COR-L47 (cell line): Measurements from ENCODE around the gene CIRBP.

ENCODE experiments used
- DNase-seq: peaks from one replicate; lab custom pipeline; 2025; lab: John Stamatoyannopoulos, UW

Gene CIRBP

DNA sequence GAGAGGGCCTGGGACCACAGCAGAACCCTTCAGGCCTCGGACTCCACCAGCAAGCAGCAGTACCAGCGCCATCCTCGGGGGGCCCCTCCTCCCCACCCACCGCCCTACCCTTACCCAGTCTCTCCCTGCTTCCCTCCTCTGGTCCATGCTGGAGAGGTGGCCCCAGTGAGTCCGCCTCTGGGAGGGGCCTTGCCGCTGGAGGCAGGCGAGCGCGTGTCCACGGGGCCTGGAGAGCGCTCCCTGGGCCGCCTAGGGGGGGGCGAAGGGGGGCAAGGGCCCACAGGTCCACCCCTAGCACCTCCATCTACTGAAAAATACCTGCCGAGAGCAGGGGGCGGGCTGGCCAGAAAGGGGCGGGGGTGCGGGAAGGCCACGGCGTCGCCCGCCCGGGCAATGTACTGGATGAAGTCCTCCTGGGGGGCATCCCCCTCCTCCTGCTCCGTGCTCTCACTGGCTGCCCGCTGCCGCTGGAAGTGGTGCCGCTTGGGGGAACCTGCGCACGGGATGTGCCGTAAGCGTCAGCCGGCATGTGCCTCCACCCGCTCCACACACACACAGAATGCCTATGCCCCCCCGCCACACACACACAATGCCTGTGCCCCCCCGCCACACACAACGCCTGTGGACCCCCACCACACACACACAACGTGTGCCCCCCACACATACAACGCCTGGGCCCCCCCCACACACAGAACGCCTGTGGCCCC, 38.2 kb upstream of the CIRBP start:
- no peak for DNase-seq

DNA sequence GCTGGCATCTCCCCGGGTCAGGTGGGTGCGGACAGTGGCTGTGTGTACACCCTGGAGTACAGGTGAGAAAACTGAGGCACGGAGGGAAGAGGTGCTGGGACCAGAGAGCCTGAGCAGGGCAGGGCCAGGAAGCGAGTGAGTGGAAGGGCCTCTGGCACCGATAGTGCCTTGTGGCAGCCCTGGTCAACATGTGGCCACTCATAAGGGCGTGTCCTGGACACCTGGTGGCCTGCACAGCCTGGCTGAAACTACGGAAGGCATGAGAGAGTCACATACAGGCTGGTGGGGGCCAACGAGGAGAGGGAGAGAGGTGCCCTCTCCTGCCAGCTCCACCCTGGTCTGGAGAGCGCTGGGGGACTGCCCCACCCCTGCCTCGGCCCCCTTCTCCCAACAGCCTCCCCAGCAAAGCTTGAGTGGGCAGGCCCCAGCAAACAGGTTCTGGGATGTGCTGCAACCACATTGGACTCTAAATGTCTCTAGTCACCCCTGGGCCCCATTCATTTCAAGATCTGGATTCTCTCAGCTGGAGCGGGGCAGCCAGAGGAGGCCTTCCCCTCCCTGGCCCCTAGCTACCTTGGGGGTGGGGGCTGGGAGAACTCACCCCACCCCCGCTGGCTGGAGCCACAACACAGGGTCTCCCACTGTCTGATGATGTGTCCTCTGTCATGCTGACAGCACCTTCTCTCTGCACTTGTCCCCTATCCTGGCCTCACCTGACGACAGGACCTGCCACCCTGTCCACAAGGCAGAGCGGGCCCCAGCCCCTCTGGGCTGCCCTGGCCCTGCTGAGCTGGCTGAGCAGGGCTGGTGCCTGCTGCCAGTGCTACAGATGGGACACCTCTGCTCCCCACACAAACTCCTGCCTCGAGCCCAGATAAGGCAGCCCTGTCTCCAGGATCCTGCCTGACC, 37.1 kb upstream of the CIRBP start:
- no peak for DNase-seq

DNA sequence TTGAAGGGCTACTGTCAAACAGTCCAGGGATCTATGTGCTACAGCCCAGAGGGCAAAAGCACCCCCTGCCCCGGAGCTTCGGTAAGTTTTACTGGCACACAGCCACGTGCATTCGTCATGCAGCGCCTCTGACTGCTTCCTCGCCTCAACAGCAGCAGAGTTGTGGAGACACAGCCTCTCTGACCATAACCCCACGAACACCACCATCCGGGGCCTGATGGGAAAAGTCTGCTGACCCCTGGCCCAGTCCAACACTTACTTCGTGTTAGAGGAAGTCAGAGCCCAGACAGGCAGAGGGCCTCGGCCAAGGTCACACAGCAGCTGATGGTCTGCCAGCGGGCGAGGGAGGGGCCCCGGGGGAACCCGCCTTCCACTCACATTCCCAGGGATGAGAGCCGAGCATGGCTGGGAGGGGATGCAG, 36.5 kb upstream of the CIRBP start:
- DNase-seq: no peak

DNA sequence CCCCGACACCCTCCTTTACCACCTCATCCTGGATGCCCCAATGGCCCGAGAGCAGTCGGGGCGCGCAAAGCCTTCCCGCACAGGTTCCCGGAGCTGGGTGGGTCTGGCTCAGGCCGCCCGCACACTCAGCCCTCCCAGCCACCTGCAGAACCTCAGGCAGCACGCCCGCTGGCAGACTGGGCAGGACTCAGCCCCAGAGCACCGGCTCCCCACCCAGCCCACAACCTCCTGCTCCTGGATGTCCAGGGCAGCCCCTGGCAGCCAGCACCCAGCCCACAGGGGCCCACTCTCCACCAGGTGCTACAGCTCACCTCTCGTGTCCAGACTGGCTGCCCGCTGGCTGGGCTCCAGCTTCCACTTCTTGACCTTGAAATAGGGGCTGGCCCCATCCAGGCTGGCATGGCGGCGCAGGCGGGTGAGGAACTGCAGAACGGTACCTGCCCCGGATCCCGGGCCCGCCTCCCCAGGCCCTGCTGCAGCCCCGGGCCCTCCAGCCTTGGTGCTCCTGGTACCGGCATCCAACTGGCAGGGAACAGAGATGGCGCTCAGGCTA, 35.9 kb upstream of the CIRBP start:
- DNase-seq: no peak

DNA sequence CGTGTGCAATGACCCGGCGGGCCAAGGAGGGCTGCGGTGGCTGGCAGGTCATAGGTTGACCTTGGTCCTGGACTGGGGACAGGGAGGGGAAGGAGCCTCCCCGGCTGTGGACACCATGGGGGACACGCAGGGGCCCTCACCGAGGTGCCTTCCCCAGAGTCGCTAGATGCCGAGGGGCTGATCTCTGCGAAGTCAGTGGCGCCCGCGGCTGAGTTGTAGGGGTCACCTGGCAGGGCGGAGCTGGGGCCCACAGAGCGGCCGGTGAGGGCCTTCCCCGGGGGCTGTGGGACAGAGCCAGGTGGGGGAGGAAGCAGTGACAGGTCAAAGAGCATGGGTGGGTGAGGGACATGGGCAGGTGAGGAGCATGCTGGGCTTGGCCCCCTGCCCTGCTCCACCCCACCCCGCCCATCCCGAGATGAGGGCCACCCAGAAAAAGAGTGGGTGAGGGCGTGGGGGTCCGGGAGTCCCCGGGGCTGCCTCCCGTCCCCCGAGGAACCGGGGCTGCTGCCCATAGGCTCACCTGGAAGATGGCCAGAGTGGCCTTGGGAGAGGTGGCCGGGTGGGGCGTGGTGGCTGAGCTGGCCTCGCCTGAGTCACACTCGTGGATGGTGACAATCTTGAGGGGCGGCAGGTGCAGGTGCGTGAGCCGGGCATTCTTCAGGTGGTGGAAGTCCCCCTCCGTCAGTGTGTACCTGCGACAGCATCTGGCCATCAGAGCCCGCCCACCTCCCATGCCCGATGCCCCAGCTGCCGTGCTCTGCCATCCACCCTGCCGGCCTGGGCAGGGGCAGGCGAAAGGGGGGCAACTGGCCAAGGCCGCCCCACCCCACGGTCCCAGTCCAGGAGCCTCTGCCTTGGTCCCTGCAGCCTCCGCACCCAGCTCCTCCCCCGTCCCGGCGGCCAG, 34.8 kb upstream of the CIRBP start:
- no peak for DNase-seq

DNA sequence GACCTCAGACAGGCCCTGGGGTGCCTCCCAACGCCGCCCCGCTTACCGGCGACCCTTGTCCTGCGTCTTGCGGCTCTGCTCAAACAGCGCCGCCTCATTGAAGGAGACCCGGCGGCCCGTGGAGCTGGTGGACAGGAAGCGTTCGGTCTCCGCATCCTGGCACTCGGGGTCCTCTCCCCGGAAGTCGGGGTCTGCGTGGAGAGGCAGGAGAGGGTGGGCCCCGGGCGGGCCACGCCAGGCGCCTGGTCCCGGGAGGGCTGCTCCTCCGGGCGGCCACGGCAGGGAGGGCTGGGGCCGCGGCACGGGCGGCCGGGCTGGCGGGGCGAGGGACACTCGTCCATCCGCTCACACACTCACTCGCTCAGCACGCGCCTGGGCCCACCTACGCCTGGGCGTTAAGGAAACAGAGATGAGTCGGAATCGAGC, 34.2 kb upstream of the CIRBP start:
- no peak for DNase-seq

DNA sequence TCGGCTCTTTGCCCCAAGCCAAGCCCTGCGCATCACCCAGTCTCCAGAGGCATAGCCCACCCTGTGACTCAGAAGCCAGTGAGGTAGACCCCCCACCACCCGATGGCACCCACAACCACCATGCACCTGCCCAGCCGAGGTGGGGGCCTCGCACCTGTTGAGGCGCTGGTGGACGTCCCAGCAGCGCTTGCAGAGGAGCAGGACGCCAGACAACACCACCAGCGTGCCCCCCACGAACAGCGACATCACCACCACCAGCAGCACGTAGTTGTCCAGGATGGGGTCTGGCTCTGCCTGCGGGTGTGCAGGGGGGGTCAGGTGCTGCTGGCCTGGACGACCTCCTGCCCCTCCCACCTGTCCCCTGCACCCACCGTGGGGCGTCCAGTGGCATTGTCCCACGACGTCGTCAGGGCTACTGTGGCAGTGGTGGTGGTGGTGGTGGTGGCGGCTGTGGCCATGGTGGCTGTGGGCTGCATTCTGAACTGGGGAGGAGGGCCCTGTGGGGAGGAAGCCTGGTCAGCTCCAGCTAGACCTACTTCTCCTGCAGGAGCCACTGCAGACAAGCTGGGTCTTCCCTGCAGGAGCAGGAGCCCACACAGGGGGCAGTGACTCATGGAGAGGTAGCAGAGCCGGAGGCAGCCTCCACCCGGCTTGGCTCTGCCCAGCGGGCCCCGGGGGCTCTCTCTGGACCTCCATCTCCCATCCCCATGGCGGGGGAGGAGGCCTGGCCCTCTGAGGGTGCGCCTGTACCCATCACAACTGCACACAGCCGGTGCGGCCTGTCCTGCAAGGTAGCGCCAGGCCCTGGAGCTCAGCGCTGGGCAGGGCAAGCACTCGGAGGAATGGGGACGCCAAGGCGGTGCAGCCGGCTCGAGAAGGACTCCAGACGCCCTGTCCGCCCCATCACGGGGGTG, 33.2 kb upstream of the CIRBP start:
- DNase-seq: no peak

DNA sequence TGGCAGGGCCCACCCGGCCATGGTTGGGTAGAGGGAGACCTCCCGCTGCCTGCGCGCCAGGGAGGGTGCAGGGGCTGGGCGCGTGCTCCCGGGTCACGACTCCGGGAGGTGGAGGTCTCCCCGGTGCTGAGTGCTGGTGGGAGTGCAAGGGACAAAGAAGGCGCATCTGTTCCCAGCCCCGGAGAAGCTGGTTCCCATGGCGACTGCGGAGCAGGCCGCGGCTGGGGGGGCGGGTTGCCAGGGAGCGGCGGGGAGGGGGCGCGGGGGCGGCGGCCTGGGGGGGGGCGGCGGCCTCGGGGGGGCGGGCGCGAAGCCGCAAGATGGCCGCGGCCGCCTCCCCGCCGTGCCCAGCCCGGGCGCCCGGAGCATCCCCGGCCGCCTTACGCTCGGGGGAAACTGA, 32.6 kb upstream of the CIRBP start:
- DNase-seq: peak; percentile 48

DNA sequence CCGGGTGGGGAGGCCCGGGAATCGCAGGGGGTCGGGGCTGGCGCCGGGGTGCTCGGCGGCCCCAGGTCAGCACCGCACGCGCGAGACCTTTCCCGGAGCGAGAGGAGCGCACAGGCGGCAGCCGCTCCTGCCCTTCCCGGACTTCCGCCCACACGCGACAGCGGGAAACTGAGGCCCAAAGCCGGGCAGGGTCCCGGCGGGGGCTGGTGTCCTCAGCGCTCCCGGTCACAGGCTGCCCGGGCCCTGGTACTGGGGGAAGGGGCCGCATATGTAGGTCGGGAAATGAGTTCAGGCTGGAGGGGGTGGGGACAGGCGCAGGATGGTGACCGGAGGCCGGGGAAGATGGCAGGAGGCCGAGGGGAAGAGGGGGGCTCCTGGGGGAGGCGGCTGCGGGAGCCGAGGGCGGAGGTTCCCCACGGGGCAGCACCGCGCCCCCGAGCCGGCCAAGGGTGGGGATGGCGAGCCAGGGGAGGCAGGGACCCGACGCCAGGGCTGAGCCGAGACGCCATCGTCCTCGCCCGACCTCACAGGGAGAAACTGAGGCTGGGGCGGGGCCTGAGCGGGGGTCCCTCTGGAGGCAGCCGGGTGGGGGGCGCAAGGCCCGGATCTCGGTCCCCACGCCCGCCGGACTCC, 32.0 kb upstream of the CIRBP start:
- DNase-seq: no peak

DNA sequence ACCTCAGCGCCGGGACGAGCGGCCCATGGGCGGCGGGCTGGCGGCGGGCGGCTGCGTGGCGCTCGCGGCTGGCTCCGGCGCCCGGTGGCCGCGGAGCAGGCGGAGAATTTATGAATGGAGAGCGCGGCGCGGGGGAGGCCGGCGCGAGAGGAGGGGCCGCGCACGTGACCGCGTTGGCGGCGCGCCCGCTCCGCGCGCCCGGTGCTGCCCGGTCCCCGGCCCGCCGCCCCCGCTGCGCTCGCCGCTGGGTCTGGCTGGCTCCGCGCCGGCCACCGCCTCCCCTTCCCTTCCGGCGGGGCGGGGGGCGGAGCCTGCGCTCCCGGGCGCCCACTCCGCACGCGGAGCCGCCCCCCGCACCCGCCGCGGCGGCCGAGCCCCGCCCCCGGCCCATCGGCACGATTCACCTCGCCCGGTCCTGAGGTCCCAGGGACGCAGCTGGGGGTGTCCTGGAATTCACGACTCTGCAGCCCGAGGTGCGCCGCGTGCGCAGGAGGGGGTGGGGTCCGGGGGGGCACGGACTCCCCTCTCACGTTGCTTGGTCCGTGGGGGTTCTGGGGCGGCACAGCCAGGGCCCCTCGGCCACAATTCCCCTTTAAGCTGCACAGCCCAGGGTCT, 31.3 kb upstream of the CIRBP start, which contains the start of gene CBARP:
Gene CBARP (minus strand): TSS at position 252 of the 615 bp plus-strand sequence. CDS start 1,905 bp downstream, outside the sequence.
- no peak for DNase-seq

DNA sequence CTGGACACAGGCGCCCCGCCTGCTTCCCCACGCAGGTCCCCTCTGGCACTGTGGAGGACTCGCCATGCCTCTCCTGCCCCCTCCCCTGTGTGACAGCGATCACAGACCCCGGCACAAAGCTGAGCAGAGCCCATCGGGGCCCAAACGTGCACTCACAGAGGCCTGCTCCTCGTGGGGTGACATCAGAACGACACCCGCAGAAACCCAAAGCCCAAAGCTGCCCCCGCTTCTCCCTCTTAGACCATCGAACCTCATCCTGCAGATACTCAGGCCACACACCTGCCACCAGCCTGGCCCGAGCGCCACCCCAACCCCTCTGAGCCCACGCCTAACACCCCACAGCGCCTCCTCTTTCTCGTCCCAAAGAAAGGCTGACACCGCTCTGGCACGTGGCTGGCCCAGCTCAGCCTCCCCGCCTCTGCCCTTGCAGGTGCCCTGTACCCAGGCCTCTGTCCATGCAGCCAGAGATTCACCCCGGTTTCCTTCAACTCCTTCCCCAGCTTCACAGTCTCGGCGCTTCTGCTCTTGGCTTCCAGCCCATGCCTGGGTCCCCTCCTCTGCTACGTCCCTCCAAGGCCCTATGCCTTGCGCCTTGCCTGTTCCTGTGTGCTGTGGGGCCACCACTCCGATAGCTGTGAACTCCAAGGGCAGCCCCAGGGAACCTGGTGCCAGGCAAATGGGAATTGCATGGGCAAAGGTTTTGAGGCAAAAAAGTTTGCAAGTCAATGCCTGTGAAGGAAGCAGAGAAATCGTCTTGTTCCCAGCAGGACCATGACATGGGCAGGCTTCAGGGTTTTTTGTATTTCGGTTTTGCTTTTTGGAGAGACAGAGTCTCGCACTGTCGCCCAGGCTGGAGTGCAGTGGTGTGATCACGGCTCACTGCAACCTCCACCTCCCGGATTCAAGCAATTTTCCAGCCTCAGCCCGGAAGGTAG, 30.5 kb upstream of the CIRBP start:
- DNase-seq: no peak

DNA sequence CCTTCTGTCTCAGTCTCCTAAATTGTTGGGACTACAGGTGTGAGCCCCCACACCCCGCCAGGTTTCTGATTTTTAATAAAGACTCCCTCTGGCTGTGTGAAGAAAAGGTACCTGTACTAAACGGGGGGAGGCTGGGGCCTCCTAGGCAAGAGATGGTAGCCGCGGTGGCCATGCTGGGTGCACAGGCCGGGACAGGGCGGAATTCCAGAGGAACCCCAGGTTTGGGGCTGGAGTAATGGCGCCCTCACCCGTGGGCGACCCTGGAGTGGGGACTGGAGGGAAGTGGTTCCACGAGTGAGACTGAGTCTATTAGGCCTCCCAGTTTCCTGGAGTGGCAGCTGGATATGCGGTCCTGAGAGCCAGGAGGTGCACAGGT, 29.7 kb upstream of the CIRBP start:
- DNase-seq: no peak

DNA sequence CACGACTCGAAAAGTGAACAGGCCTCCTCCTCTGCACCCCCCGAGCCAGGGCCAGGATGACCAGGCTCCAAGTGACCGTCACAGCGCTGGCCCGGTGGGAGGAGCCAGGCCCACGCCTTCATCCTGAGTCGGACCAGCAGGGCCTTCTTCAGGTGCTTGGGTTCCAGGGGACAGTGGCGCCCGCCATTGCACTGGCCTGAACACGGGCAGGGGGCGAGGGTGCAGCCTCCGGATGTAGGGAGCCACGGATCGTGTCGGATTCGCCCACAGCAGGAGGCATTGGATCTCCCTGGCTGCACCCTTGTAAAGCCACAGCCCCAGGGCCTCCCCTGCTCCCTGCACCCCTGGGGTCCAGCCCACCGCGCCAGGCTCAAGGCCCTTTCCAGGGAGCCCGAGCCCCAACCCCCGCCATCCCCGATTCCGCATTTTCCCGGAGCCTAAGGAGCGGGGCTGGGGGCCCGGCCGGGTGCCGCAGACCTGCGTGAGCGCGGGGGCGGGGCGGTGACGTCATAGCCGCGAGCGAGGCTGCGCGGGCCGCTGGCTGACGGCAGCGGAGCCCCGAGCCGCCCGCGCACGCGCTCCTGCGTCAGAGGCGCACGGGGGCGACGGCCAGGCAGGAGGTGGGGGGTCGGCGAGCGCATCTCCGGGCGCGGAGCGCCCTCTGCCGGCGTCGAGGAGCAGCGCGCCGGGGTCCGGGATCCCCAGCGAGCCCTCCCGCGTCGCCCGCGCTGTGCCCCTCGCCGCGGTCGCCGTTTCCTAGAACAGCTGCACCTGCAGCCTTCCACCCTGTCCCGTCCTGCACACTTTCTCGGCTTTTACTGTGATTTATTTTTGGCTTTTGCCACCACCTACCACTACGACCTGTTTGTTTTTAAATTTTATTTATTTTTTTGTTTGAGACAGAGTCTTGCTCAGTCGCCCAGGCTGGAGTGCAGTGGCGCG, 29.1 kb upstream of the CIRBP start:
- peak; percentile 87 for DNase-seq

DNA sequence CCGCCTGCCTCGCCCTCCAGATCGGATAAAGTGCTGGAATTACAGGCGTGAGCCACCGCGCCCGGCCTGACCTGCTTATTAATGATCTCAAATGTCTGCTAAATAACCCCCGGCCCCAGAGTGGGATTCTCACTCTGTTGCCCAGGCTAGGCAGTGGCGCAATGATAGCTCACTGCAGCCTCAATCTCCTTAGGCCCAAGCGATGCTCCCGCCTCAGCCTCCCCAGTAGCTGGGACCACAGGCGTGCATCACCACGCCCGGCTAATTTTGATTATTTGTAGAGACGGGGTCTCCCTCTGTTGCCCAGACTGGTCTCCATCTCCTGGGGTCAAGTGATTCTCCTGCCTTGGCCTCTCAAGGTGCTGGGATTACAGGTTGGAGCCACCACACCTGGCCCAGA, 28.2 kb upstream of the CIRBP start:
- DNase-seq: no peak

DNA sequence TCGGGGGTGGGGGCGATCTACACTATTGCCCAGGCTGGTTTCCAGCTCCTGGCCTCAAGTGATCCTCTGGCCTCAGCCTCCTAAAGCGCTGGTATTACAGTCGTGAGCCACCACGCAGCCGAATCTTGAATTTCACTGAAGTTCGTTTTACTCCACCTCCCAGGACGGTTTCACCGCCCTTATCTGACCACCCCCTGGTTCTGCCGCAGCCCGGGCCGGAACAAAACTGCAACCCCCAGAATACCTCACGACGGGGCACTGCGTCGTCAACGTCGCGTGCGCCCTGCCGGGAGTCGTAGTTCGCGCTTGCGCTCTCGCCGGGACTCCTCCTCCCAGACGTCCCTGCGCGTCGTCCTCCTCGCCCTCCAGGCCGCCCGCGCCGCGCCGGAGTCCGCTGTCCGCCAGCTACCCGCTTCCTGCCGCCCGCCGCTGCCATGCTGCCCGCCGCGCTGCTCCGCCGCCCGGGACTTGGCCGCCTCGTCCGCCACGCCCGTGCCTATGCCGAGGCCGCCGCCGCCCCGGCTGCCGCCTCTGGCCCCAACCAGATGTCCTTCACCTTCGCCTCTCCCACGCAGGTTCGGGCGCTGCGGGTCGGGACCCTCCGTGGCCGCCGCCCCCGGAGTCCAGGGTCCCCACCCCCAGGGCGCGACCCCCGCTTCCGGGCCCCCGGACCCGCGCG, 27.6 kb upstream of the CIRBP start, which contains the start of gene ATP5F1D:
Gene ATP5F1D (plus strand): TSS at position 335 of the 679 bp plus-strand sequence. CDS start 100 bp downstream, at position 435.
- DNase-seq: peak; percentile 93

DNA sequence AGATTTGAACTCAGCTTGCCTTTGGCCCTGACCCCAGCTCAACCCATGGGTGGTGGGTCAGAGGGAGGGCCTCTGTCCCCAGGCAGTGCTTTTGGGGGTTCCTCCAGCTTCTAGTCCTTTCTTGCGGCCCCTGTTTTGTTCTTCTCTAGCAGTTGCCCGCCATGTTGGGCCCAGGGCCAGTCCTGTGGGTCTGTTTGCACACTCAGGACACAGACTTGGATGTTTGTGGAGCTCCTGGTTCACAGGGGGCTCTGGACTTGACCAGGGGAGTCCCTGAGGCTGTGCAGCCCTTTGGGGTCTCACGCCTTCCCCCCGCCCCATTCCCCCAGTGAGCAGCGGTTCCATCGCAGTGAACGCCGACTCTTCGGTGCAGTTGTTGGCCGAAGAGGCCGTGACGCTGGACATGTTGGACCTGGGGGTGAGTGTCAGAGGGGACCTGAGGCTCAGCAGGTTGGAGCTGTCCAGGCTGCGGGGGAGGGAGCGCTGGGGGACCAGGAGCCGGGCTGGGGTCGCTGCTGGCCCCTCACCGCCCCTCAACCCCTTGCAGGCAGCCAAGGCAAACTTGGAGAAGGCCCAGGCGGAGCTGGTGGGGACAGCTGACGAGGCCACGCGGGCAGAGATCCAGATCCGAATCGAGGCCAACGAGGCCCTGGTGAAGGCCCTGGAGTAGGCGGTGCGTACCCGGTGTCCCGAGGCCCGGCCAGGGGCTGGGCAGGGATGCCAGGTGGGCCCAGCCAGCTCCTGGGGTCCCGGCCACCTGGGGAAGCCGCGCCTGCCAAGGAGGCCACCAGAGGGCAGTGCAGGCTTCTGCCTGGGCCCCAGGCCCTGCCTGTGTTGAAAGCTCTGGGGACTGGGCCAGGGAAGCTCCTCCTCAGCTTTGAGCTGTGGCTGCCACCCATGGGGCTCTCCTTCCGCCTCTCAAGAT, 25.1 kb upstream of the CIRBP start:
- DNase-seq: peak; percentile 57
